H1 (cell line): ENCODE measurements around the gene IL17RE. TPM values are rescaled to one million over a fixed set of nuclear protein-coding genes. Genes with fewer than 3 reads are reported as not detected.

Experiments used
- CTCF ChIA-PET: fragments of 300-600 bp; sonication (Branson Sonifier 250); formaldehyde crosslinking; loops from one replicate; lab custom pipeline; 2021; ENCODE audit not compliant: partially characterized antibody; lab: Charles Lee
- POLR2A ChIA-PET: fragments of 300-600 bp; sonication (Branson Sonifier 250); formaldehyde crosslinking; loops from one replicate; lab custom pipeline; 2021; ENCODE audit warnings: inconsistent platforms; ENCODE audit not compliant: partially characterized antibody; lab: Charles Lee
- DNase-seq, 2 experiments: peaks; one replicate each; pipeline versions ENCODE4 v3.0.0 to v3.0.0-alpha.2; 2010 to 2022; ENCODE audit warnings: low spot score in 2 of 2, low read depth in 1 of 2, mixed read lengths in 1 of 2
- FAIRE-seq: peaks from 2 replicates; lab custom pipeline; 2011; peaks lifted over from hg19 to GRCh38; lab: Jason Lieb, UNC
- H2AFZ ChIP-seq: 2 replicates; pipeline ENCODE4 v1.8.1; 2012; ENCODE audit warnings: low read length, inconsistent platforms
- H2AK5ac ChIP-seq: 2 replicates; pipeline ENCODE4 v1.6.1; 2013; ENCODE audit warnings: low read depth, low read length
- H2BK120ac ChIP-seq: replicated peaks from 2 replicates; pipeline ENCODE3; 2013; ENCODE audit warnings: low read depth, low read length, inconsistent platforms
- H2BK12ac ChIP-seq: 2 replicates; pipeline ENCODE4 v1.6.1; 2013; ENCODE audit warnings: low read depth, low read length
- H2BK15ac ChIP-seq: 2 replicates; pipeline ENCODE4 v1.6.1; 2013; ENCODE audit warnings: low read length
- H2BK20ac ChIP-seq: 2 replicates; pipeline ENCODE4 v1.6.1; 2013; ENCODE audit warnings: low read length
- H2BK5ac ChIP-seq: 2 replicates; pipeline ENCODE4 v1.6.1; 2013; ENCODE audit warnings: low read depth, low read length
- H3K14ac ChIP-seq: 2 replicates; pipeline ENCODE4 v1.6.1; 2013; ENCODE audit warnings: inconsistent platforms; ENCODE audit not compliant: insufficient read length
- H3K18ac ChIP-seq: 2 replicates; pipeline ENCODE4 v1.6.1; 2013; ENCODE audit warnings: low read length; ENCODE audit errors: extremely low read depth
- H3K23ac ChIP-seq: 2 replicates; pipeline ENCODE4 v1.6.1; 2013; ENCODE audit warnings: inconsistent platforms; ENCODE audit not compliant: insufficient read length
- H3K23me2 ChIP-seq: 2 replicates; pipeline ENCODE4 v1.6.1; 2013; ENCODE audit warnings: low read depth, low read length
- H3K27ac ChIP-seq: 2 replicates; pipeline ENCODE4 v1.6.1; 2011; ENCODE audit warnings: low read depth, low read length, inconsistent platforms
- H3K27me3 ChIP-seq, 4 experiments: replicated peaks in 1 of 4; 1 replicate in 1 of 4; 2 replicates in 3 of 4; pipeline versions ENCODE4 v1.6.1 to v1.8.1; 2011 to 2013; ENCODE audit warnings: low read length in 3 of 4, mild to moderate bottlenecking in 3 of 4, inconsistent platforms in 2 of 4, mixed read lengths in 2 of 4, moderate library complexity in 1 of 4; ENCODE audit not compliant: control insufficient read depth in 3 of 4, insufficient read depth in 3 of 4; ENCODE audit errors: extremely low read depth in 1 of 4
- H3K36me3 ChIP-seq, 4 experiments: 2 replicates each; pipeline versions ENCODE4 v1.6.1 to v1.8.1; 2011 to 2013; ENCODE audit warnings: mild to moderate bottlenecking in 4 of 4, low read length in 3 of 4, moderate library complexity in 2 of 4, control low read depth in 1 of 4, inconsistent platforms in 1 of 4; ENCODE audit not compliant: insufficient read depth in 4 of 4, control insufficient read depth in 2 of 4
- H3K4ac ChIP-seq: replicated peaks from 2 replicates; pipeline ENCODE3; 2013; ENCODE audit warnings: low read length, low read depth, mixed read lengths, inconsistent platforms; ENCODE audit not compliant: insufficient read length
- H3K4me1 ChIP-seq, 4 experiments: replicated peaks in 1 of 4; 1 replicate in 1 of 4; 2 replicates in 3 of 4; pipeline versions ENCODE4 v1.6.1 to v1.8.1; 2011 to 2013; ENCODE audit warnings: low read length in 3 of 4, inconsistent platforms in 2 of 4, mixed read lengths in 1 of 4; ENCODE audit not compliant: insufficient read depth in 4 of 4, control insufficient read depth in 3 of 4
- H3K4me2 ChIP-seq, 2 experiments: 2 replicates each; pipeline versions ENCODE4 v1.6.1 to v1.8.1; 2011 to 2013; ENCODE audit warnings: low read depth in 2 of 2, low read length in 2 of 2, control low read depth in 1 of 2, inconsistent platforms in 1 of 2, mild to moderate bottlenecking in 1 of 2; ENCODE audit not compliant: insufficient read depth in 1 of 2
- H3K4me3 ChIP-seq, 4 experiments: fragments of 200-600, 300-600 bp in 1 of 4; sonication (generic), shearing (Covaris generic), sonication (Bioruptor Twin) in 1 of 4; 2 replicates each; pipeline versions ENCODE4 v1.5.1 to v1.8.1; 2011 to 2016; ENCODE audit warnings: low read length in 4 of 4, low read depth in 3 of 4, control low read depth in 2 of 4, inconsistent platforms in 2 of 4, mild to moderate bottlenecking in 2 of 4, mixed read lengths in 1 of 4, moderate library complexity in 1 of 4; ENCODE audit not compliant: insufficient read depth in 2 of 4; ENCODE audit errors: extremely low read depth in 1 of 4
- H3K56ac ChIP-seq: replicated peaks from 2 replicates; pipeline ENCODE3; 2013; ENCODE audit warnings: low read depth, mild to moderate bottlenecking, mixed read lengths, low read length, inconsistent platforms; ENCODE audit not compliant: insufficient read length
- H3K79me1 ChIP-seq: 2 replicates; pipeline ENCODE4 v1.6.1; 2013; ENCODE audit warnings: low read depth, low read length, control low read depth
- H3K79me2 ChIP-seq, 2 experiments: 2 replicates each; pipeline versions ENCODE4 v1.6.1 to v1.8.1; 2012 to 2013; ENCODE audit warnings: low read length in 2 of 2, mild to moderate bottlenecking in 2 of 2, inconsistent platforms in 1 of 2; ENCODE audit not compliant: insufficient read depth in 2 of 2, control insufficient read depth in 1 of 2
- H3K9ac ChIP-seq, 4 experiments: replicated peaks in 1 of 4; 1 replicate in 1 of 4; 2 replicates in 3 of 4; pipeline versions ENCODE4 v1.6.1 to v1.8.1; 2011 to 2013; ENCODE audit warnings: low read depth in 3 of 4, low read length in 3 of 4, control low read depth in 2 of 4, mild to moderate bottlenecking in 2 of 4, moderate library complexity in 2 of 4, inconsistent platforms in 1 of 4; ENCODE audit errors: extremely low read depth in 1 of 4
- H3K9me3 ChIP-seq, 2 experiments: 2 replicates each; pipeline versions ENCODE4 v1.6.1 to v1.8.1; 2012 to 2013; ENCODE audit warnings: mild to moderate bottlenecking in 2 of 2, moderate library complexity in 2 of 2, control low read depth in 1 of 2, inconsistent platforms in 1 of 2, low read depth in 1 of 2, low read length in 1 of 2, mixed read lengths in 1 of 2; ENCODE audit not compliant: insufficient read depth in 2 of 2
- H4K20me1 ChIP-seq, 2 experiments: replicated peaks in 1 of 2; 2 replicates each; pipeline versions ENCODE3 to v1.8.1; 2011 to 2013; ENCODE audit warnings: inconsistent platforms in 2 of 2, low read length in 2 of 2, mild to moderate bottlenecking in 1 of 2; ENCODE audit not compliant: insufficient read depth in 2 of 2, control insufficient read depth in 1 of 2
- H4K5ac ChIP-seq: 2 replicates; pipeline ENCODE4 v1.6.1; 2013; ENCODE audit warnings: low read length, low read depth, mixed read lengths, inconsistent platforms; ENCODE audit not compliant: insufficient read length
- H4K8ac ChIP-seq: 2 replicates; pipeline ENCODE4 v1.8.0; 2013; ENCODE audit warnings: mild to moderate bottlenecking, moderate library complexity, low read length, inconsistent platforms; ENCODE audit not compliant: insufficient read depth; ENCODE audit errors: extremely low read depth
- H4K91ac ChIP-seq: replicated peaks from 2 replicates; pipeline ENCODE3; 2013; ENCODE audit warnings: low read length, mixed read lengths, inconsistent platforms; ENCODE audit not compliant: insufficient read length
- ASH2L ChIP-seq: fragments of 200-600, 300-600 bp; sonication (generic); IDR thresholded peaks from one replicate; pipeline ENCODE4 v1.7.1; 2017; ENCODE audit warnings: low read length
- BACH1 ChIP-seq: IDR thresholded peaks from 2 replicates; pipeline ENCODE4 v1.6.1; 2012; ENCODE audit warnings: low read length, improper control_type of control experiment
- BCL11A ChIP-seq, 2 experiments: IDR thresholded peaks; one replicate each; pipeline ENCODE4 v1.6.1; 2011; ENCODE audit warnings: low read depth in 2 of 2, low read length in 2 of 2, mild to moderate bottlenecking in 2 of 2
- EZH2 ChIP-seq: fragments of 200-600 bp; sonication (generic); IDR thresholded peaks from 2 replicates; pipeline ENCODE4 v1.7.1; 2012; ENCODE audit warnings: low read depth, mild to moderate bottlenecking, moderate library complexity, low read length, inconsistent platforms; ENCODE audit not compliant: severe bottlenecking
- FOSL1 ChIP-seq: IDR thresholded peaks from 2 replicates; pipeline ENCODE4 v1.6.1; 2011; ENCODE audit warnings: mild to moderate bottlenecking, low read depth, low read length, moderate library complexity; ENCODE audit not compliant: insufficient read depth
- GABPA ChIP-seq: IDR thresholded peaks from 2 replicates; pipeline ENCODE4 v1.6.1; 2011; ENCODE audit warnings: mild to moderate bottlenecking, low read length, moderate library complexity, borderline replicate concordance; ENCODE audit not compliant: insufficient read depth
- HDAC6 ChIP-seq: IDR thresholded peaks from one replicate; pipeline ENCODE4 v1.7.1; 2012; ENCODE audit warnings: low read depth, mild to moderate bottlenecking, inconsistent platforms, low read length, moderate library complexity
- KDM4A ChIP-seq: IDR thresholded peaks from one replicate; pipeline ENCODE4 v1.7.1; 2012; ENCODE audit warnings: low read depth, mild to moderate bottlenecking, moderate library complexity, low read length, inconsistent platforms; ENCODE audit not compliant: severe bottlenecking
- TBP ChIP-seq: IDR thresholded peaks from 2 replicates; pipeline ENCODE4 v1.6.1; 2011; ENCODE audit warnings: low read depth, low read length, improper control_type of control experiment
- WGBS, 2 experiments: shearing (Covaris generic) in 1 of 2; methylation state at CpG; one replicate each; pipeline versions ENCODE4 v1.1.6 to v1.1.7; 2013 to 2015; ENCODE audit warnings: low lambda C conversion rate in 2 of 2, mixed read lengths in 2 of 2, inconsistent platforms in 1 of 2, low coverage in 1 of 2, missing lambda C conversion rate in 1 of 2; ENCODE audit not compliant: insufficient replicate concordance in 2 of 2, insufficient coverage in 1 of 2, insufficient read length in 1 of 2; ENCODE audit errors: extremely low coverage in 1 of 2, missing lambda C conversion rate in 1 of 2; 5-methylcytosine and 5-hydroxymethylcytosine counted together
- polyA plus RNA-seq, 7 experiments: library from polyadenylated mRNA; depleted of rRNA in 3 of 7; stranded (reverse) in 5 of 7; unstranded in 2 of 7; fragments of >200 nt in 5 of 7; fragments of 200-250 nt in 2 of 7; gene quantifications; 1 replicate in 5 of 7; 2 replicates in 1 of 7; 4 replicates in 1 of 7; pipeline versions ENCODE4 v1.2.1 to v1.2.3, GENCODE V29; 2011 to 2013; ENCODE audit warnings: missing spikeins in 2 of 7, mixed read lengths in 2 of 7
- total RNA-seq: library from RNA; stranded (reverse); fragmentation: NEBNext Ultra II Directional; extraction: Animal tissue kit (Norgen Biotek cat#: 25700); gene quantifications from 2 replicates; pipeline ENCODE4 v1.2.1, GENCODE V29; 2021
- TF ChIP-seq, protein P1 (sequence below): IDR thresholded peaks from 2 replicates; pipeline ENCODE4 v1.6.1; 2012; ENCODE audit warnings: inconsistent platforms
- TF ChIP-seq, protein P2 (sequence below): IDR thresholded peaks from 2 replicates; pipeline ENCODE4 v1.6.1; 2012; ENCODE audit warnings: inconsistent platforms

Gene IL17RE
- total and polyA plus RNA-seq, 2 of the 8 experiments (the other 6 are each of a cell fraction or from before 2014, with no cell fraction given) = 3.4 to 4.9 TPM

DNA sequence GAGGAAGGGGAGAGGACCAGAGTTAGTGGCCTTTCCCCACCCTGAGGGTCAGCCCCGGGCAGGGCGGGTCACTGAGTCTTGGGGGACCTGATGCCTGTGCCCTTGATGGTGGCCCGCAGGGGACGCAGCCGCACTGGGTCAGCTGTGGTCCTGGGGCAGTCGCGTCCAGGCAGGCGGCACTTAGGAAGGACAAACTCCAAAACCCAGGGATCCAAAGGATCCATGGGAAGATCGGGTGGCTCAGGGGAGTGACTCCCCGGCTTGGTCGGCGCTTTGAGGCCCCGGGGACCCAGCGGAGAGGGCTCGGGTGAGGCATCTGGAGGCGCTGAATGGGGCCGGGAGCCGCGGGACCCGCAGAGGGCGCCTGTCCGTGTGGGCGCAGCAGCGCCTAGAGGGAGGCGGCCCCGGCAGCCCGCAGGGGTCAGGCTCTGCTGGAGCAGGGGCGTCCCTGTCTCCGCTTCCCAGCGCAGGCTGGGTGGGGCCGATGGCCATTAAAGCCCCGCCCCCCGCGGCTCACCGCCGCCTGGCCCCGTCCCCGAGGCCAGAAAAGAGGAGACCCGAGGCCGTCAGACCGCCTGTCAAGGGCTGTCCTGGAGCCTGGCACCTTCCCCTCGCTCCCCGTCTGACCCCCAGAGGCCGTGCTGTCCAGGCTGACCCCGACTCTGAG is 40.1 kb upstream of the IL17RE start:
- no peaks in the 10 kb centered on the region for H3K9me3 ChIP-seq
- H2BK5ac ChIP-seq = no peak overlapping the region
- no peak overlapping the region for H2BK120ac ChIP-seq
- no peak overlapping the region for H3K27ac ChIP-seq
- peaks cover 0 to 12% (median 4%) of the 10 kb centered on the region in 4 experiments; a peak in 3 of 7 replicates for H3K27me3 ChIP-seq
- no peaks in the 10 kb centered on the region for H3K79me2 ChIP-seq
- H4K5ac ChIP-seq = no peak overlapping the region
- no peak overlapping the region for H3K56ac ChIP-seq
- 12% methylated on average over 43 of the region's 45 CpGs; no CpG with 5 or more reads in 1 of the 2 experiments for WGBS, 2 experiments
- peak overlapping the region; percentile 71; the same call in 1 of the 2 replicates for H3K18ac ChIP-seq
- no peak overlapping the region for H2BK15ac ChIP-seq
- H3K79me1 ChIP-seq = no peaks in the 10 kb centered on the region
- peaks cover 0 to 5% (median 3%) of the 10 kb centered on the region in 4 experiments; a peak in 6 of 7 replicates for H3K4me1 ChIP-seq
- H3K4ac ChIP-seq = no peak overlapping the region
- no peak for FAIRE-seq
- no peak overlapping the region for H3K23ac ChIP-seq
- H3K14ac ChIP-seq = no peak overlapping the region
- H3K4me3 ChIP-seq = peak overlapping the region; percentile 35 to 57 (median 38)
- no peaks in the 10 kb centered on the region for H3K36me3 ChIP-seq
- POLR2A ChIA-PET = no interaction called here
- H4K8ac ChIP-seq = 0 out of 2 replicates have a peak overlapping the region, but pooled peaks have one; percentile 9
- H2AFZ ChIP-seq = peak overlapping the region; percentile 92
- peak in 1 of 2 experiments; percentile 84 for DNase-seq
- no peak overlapping the region for H3K9ac ChIP-seq
- CTCF ChIA-PET = interaction anchor here (1.7 kb wide), 1 partner anchor 69 kb away, joined by 4 read pairs; no protein-coding TSS in a partner anchor
- no peak overlapping the region for H2BK12ac ChIP-seq
- no peak overlapping the region for H2AK5ac ChIP-seq
- H3K4me2 ChIP-seq = peak overlapping the region; percentile 76 to 82
- no peaks in the 10 kb centered on the region for H4K20me1 ChIP-seq
- H3K23me2 ChIP-seq = peaks cover 4% of the 10 kb centered on the region; the same call in 1 of the 2 replicates
- no peak overlapping the region for H4K91ac ChIP-seq
- H2BK20ac ChIP-seq = no peak overlapping the region
- TF ChIP-seq, protein P1, sequence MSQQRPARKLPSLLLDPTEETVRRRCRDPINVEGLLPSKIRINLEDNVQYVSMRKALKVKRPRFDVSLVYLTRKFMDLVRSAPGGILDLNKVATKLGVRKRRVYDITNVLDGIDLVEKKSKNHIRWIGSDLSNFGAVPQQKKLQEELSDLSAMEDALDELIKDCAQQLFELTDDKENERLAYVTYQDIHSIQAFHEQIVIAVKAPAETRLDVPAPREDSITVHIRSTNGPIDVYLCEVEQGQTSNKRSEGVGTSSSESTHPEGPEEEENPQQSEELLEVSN = 0 out of 2 replicates have a peak, but pooled peaks have one; percentile 8
- TF ChIP-seq GABPA = peak; percentile 72; the same call in 1 of the 2 replicates
- TF ChIP-seq ASH2L = peak; percentile 40
- peak; percentile 15 for TF ChIP-seq EZH2
- TF ChIP-seq BACH1 = no peak
- TF ChIP-seq TBP = peak; percentile 47; the same call in 1 of the 2 replicates
- no peak for TF ChIP-seq FOSL1
- TF ChIP-seq KDM4A = peak; percentile 69
- TF ChIP-seq, protein P2, sequence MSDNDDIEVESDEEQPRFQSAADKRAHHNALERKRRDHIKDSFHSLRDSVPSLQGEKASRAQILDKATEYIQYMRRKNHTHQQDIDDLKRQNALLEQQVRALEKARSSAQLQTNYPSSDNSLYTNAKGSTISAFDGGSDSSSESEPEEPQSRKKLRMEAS = peak; percentile 10; the same call in 1 of the 2 replicates
- TF ChIP-seq BCL11A (IDR thresholded peaks at IDR 0.05; ENCODE audit: low read depth in 2 of 2, low read length in 2 of 2) = no peak
- TF ChIP-seq HDAC6 = no peak
